Subcutaneous abdominal adipose tissue (tissue), 5 donors: ENCODE data around the gene PARS2.

Experiments
- H3K27ac ChIP-seq: one replicate; pipeline ENCODE4 v1.7.0; 2013; ENCODE audit warnings: low read depth, mild to moderate bottlenecking, inconsistent platforms, low read length, moderate library complexity
- H3K27me3 ChIP-seq, 5 donors: one replicate each; pipeline ENCODE4 v1.7.0; 2013; ENCODE audit warnings: low read length in 5 of 5, inconsistent platforms in 1 of 5; ENCODE audit not compliant: control insufficient read depth in 5 of 5, insufficient read depth in 4 of 5
- H3K36me3 ChIP-seq, 5 donors: one replicate each; pipeline ENCODE4 v1.7.0; 2013; ENCODE audit warnings: low read length in 5 of 5; ENCODE audit not compliant: control insufficient read depth in 5 of 5, insufficient read depth in 5 of 5
- H3K4me1 ChIP-seq, 5 donors: one replicate each; pipeline ENCODE4 v1.7.0; 2013; ENCODE audit warnings: low read length in 5 of 5, mild to moderate bottlenecking in 3 of 5, moderate library complexity in 1 of 5; ENCODE audit not compliant: control insufficient read depth in 5 of 5, insufficient read depth in 5 of 5
- H3K4me3 ChIP-seq, 5 donors: one replicate each; pipeline ENCODE4 v1.7.0; 2013; ENCODE audit warnings: low read length in 5 of 5, low read depth in 1 of 5
- H3K9ac ChIP-seq, 5 donors: one replicate each; pipeline ENCODE4 v1.7.0; 2013; ENCODE audit warnings: low read length in 5 of 5, mild to moderate bottlenecking in 4 of 5, moderate library complexity in 3 of 5
- H3K9me3 ChIP-seq, 5 donors: one replicate each; pipeline ENCODE4 v1.7.0; 2013; ENCODE audit warnings: low read length in 5 of 5; ENCODE audit not compliant: control insufficient read depth in 5 of 5
- donor health status: healthy.
- donor health status: healthy.
- donor health status: healthy.
- donor health status: healthy.
- donor health status: healthy.

The PARS2 gene

GRCh38 chr1:54715493-54716298, 48.6 kb downstream of the PARS2 start, which contains the start of gene TTC4:
Gene TTC4, plus strand, starts transcription at chr1:54715861. Its CDS starts 48 bp downstream, at chr1:54715909.
- peak within 1 kb of the TSS; percentile 90 for H3K27ac ChIP-seq
- peaks cover 0 to 3% (median 0%) of the 10 kb centered on the region in 5 donors for H3K27me3 ChIP-seq
- peak within 1 kb of the TSS; percentile 90 to 97 (median 92) for H3K9ac ChIP-seq
- H3K9me3 ChIP-seq = no peaks in the 10 kb centered on the region
- peaks cover 13 to 18% (median 14%) of the 10 kb centered on the region in 5 donors for H3K36me3 ChIP-seq
- H3K4me3 ChIP-seq = peak within 1 kb of the TSS; percentile 86 to 96 (median 94)
- H3K4me1 ChIP-seq = peaks cover 2 to 20% (median 16%) of the 10 kb centered on the region in 5 donors

GRCh38 chr1:54714881-54715492, 49.3 kb downstream of the PARS2 start:
- peak overlapping the region in 4 of 5 donors; percentile 90 to 97 (median 92) for H3K9ac ChIP-seq

DNA sequence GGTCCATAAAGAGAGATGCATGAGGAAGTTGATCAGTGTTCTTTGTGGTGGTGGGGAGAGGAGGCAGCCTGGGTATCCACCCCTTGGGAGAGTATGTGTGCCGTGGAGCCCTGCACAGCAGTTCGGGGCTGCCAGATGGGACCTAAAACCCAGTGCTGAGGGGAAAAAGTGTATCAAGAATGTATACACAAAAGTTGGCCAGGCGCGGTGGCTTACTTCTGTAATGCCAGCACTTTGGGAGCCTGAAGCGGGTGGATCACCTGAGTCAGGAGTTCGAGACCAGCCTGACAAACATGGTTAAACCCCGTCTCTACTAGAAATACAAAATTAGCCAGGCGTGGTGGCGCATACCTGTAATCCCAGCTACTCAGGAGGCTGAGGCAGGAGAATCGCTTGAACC, 52.8 kb downstream of the PARS2 start:
- Histone ChIP-seq H3K9me3 (no peaks in the 10 kb centered on the region), H3K4me3 (no peak overlapping the region), H3K36me3 (no peaks in the 10 kb centered on the region), H3K27me3 (peaks cover 8 to 12% (median 9%) of the 10 kb centered on the region in 5 donors), H3K9ac (no peak overlapping the region), H3K27ac (no peak overlapping the region), H3K4me1 (peaks cover 2 to 14% (median 12%) of the 10 kb centered on the region in 5 donors)

More at GRCh38 chr1:54714881-54715492, 49.3 kb downstream of the PARS2 start:
- H3K4me1 ChIP-seq = peaks cover 2 to 20% (median 16%) of the 10 kb centered on the region in 5 donors
- H3K9me3 ChIP-seq = no peaks in the 10 kb centered on the region
- H3K27me3 ChIP-seq = peaks cover 0 to 4% (median under 1%) of the 10 kb centered on the region in 5 donors
- peak overlapping the region; percentile 72 to 96 (median 94) for H3K4me3 ChIP-seq
- peaks cover 10 to 18% (median 13%) of the 10 kb centered on the region in 5 donors for H3K36me3 ChIP-seq
- H3K27ac ChIP-seq = peak overlapping the region; percentile 90

DNA sequence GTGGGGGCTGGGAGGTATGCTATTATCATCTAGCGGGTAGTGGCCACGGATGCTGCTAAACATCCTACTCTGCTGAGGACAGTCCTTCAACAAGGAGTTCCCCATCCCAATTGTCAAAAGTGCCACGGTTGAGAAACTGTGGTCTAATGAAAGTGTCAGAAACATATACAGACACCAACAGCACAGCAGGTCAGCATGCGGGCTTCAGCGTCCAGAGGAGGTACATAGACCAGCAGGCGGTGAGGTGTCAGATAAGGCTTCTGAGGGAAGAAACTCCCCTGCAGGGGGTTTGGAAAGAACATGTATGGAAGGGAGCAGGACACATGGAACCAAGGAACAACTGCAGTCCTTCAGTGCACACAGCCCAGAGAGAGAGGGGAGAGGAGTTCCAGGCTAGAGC, 53.5 kb downstream of the PARS2 start:
- H3K4me3 ChIP-seq = no peak overlapping the region
- H3K4me1 ChIP-seq = peaks cover 2 to 8% (median 6%) of the 10 kb centered on the region in 5 donors
- H3K9ac ChIP-seq = no peak overlapping the region
- no peak overlapping the region for H3K27ac ChIP-seq
- H3K27me3 ChIP-seq = peaks cover 8 to 12% (median 9%) of the 10 kb centered on the region in 5 donors
- H3K36me3 ChIP-seq = no peaks in the 10 kb centered on the region
- no peaks in the 10 kb centered on the region for H3K9me3 ChIP-seq

DNA sequence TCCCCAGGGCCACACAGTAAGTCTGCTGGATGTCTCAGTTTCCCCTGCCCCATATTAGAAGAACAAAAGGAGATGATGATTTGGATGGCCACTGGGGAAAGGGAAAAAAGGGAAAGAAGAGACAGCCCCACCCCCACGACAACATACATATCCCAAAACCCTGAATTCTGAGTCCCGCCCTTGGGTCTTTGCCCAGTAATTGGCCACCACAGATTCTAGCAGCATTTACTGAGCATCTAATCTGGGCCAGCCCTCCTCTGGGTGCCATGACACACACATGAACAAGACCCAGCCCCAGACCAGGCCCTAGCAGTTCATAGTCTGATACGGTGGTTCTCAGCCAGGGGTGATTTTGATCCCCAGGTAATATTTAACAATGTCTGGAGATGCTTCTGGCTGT, 53.9 kb downstream of the PARS2 start:
- no peak overlapping the region for H3K27ac ChIP-seq
- no peak overlapping the region for H3K4me3 ChIP-seq
- H3K9ac ChIP-seq = no peak overlapping the region
- no peaks in the 10 kb centered on the region for H3K9me3 ChIP-seq
- peaks cover 8 to 12% (median 9%) of the 10 kb centered on the region in 5 donors for H3K27me3 ChIP-seq
- no peaks in the 10 kb centered on the region for H3K36me3 ChIP-seq
- H3K4me1 ChIP-seq = peaks cover 2 to 8% (median 6%) of the 10 kb centered on the region in 5 donors

- Histone ChIP-seq H3K27me3 (peaks cover 8 to 12% (median 9%) of the 10 kb centered on the region in 5 donors), H3K9ac (no peak overlapping the region), H3K27ac (no peak overlapping the region), H3K36me3 (no peaks in the 10 kb centered on the region), H3K9me3 (no peaks in the 10 kb centered on the region), H3K4me3 (no peak overlapping the region), H3K4me1 (peaks cover 0 to 1% (median 0%) of the 10 kb centered on the region in 5 donors)
Measured at GRCh38 chr1:54709547-54710292, 54.6 kb downstream of the PARS2 start.

GRCh38 chr1:54708385-54708784, 55.9 kb downstream of the PARS2 start:
- Histone ChIP-seq H3K9me3 (no peaks in the 10 kb centered on the region), H3K27ac (no peak overlapping the region), H3K4me3 (no peak overlapping the region), H3K36me3 (no peaks in the 10 kb centered on the region), H3K4me1 (no peaks in the 10 kb centered on the region), H3K27me3 (peaks cover 8 to 16% (median 9%) of the 10 kb centered on the region in 5 donors), H3K9ac (no peak overlapping the region)
